ENCODE measurements around the gene HNF1B.

- no peak for TF ChIP-seq POLR2AphosphoS5 (IDR thresholded peaks at IDR 0.05; ENCODE audit: borderline replicate concordance, low read depth, low read length)
- no peak for TF ChIP-seq EZH2 (IDR thresholded peaks at IDR 0.05)
Observed at GRCh38 chr17:37747222-37747621, 2.4 kb upstream of the HNF1B start.
